ENCODE data around the gene LIME1.

LIME1 gene

DNA sequence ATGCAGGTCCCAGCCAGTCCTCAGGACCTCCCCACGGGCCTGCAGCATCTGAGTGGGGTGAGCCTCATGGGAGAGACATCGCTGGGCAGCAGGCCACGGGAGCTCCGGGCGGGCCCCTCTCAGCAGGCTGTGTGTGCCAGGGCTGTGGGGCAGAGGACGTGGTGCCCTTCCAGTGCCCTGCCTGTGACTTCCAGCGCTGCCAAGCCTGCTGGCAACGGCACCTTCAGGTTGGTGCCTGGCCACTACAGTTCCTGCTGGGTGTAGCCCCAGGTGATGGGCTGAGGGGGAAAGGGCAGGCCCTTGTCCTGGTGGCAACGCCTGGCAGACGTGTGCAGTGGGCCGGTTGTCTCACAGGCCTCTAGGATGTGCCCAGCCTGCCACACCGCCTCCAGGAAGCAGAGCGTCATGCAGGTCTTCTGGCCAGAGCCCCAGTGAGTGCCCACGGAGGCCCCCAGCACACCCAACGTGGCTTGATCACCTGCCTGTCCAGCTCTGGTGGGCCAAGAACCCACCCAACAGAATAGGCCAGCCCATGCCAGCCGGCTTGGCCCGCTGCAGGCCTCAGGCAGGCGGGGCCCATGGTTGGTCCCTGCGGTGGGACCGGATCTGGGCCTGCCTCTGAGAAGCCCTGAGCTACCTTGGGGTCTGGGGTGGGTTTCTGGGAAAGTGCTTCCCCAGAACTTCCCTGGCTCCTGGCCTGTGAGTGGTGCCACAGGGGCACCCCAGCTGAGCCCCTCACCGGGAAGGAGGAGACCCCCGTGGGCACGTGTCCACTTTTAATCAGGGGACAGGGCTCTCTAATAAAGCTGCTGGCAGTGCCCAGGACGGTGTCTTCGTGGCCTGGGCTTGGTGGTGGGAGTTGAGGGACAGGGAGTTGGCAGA lies 40.8 kb upstream of the LIME1 start:
- TF ChIP-seq, protein P1, sequence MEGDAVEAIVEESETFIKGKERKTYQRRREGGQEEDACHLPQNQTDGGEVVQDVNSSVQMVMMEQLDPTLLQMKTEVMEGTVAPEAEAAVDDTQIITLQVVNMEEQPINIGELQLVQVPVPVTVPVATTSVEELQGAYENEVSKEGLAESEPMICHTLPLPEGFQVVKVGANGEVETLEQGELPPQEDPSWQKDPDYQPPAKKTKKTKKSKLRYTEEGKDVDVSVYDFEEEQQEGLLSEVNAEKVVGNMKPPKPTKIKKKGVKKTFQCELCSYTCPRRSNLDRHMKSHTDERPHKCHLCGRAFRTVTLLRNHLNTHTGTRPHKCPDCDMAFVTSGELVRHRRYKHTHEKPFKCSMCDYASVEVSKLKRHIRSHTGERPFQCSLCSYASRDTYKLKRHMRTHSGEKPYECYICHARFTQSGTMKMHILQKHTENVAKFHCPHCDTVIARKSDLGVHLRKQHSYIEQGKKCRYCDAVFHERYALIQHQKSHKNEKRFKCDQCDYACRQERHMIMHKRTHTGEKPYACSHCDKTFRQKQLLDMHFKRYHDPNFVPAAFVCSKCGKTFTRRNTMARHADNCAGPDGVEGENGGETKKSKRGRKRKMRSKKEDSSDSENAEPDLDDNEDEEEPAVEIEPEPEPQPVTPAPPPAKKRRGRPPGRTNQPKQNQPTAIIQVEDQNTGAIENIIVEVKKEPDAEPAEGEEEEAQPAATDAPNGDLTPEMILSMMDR (IDR thresholded peaks at IDR 0.05), result no peak

DNA sequence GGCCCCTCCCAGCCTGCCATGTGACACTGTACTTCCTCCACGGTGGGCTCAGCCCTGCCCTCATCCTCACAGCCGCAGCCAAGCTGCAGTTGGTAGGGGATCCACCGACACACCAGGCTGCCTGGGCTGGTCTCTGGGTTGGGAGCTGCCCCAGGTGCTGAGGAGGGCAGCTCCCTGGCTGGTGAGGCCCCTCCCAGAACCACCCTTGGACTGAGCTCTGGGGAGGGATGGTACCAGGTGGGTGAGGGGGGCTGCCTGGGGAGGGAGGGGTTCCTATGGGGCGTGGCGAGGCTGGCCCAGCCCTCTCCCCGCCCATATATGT lies 40.2 kb upstream of the LIME1 start:
- TF ChIP-seq, protein P1 (IDR thresholded peaks at IDR 0.05), result no peak

GRCh38 chr20:63696628-63697356 lies 39.7 kb upstream of the LIME1 start, which contains the start of gene TNFRSF6B:
TSS of gene TNFRSF6B (plus strand) at chr20:63696652. CDS start at chr20:63696768, 116 bp downstream.
- TF ChIP-seq, protein P1 (IDR thresholded peaks at IDR 0.05), result no peak

DNA sequence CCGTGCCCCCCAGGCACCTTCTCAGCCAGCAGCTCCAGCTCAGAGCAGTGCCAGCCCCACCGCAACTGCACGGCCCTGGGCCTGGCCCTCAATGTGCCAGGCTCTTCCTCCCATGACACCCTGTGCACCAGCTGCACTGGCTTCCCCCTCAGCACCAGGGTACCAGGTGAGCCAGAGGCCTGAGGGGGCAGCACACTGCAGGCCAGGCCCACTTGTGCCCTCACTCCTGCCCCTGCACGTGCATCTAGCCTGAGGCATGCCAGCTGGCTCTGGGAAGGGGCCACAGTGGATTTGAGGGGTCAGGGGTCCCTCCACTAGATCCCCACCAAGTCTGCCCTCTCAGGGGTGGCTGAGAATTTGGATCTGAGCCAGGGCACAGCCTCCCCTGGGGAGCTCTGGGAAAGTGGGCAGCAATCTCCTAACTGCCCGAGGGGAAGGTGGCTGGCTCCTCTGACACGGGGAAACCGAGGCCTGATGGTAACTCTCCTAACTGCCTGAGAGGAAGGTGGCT lies 39.1 kb upstream of the LIME1 start:
- TF ChIP-seq, protein P1 (IDR thresholded peaks at IDR 0.05), result no peak

GRCh38 chr20:63697868-63698545 lies 38.5 kb upstream of the LIME1 start:
- TF ChIP-seq, protein P1 (IDR thresholded peaks at IDR 0.05), result no peak

- TF ChIP-seq, protein P1 (IDR thresholded peaks at IDR 0.05), result no peak
Measured at GRCh38 chr20:63698739-63699465, 37.6 kb upstream of the LIME1 start.

All from LNCAP (cell line).